AG04449 (cell line): ENCODE measurements around the gene HDAC4.

Experiments
- CTCF ChIA-PET: fragments of 350-600 bp; formaldehyde crosslinking; extraction: SDS; loops from one replicate; lab custom pipeline; 2021; ENCODE audit warnings: antibody characterized with exemption; lab: Yijun Ruan, JAX
- POLR2A ChIA-PET: fragments of 400-600, 350-600 bp; formaldehyde crosslinking; extraction: SDS; loops from one replicate; lab custom pipeline; 2020; ENCODE audit warnings: antibody characterized with exemption, inconsistent platforms; lab: Yijun Ruan, JAX
- DNase-seq: peaks from one replicate; pipeline ENCODE4 v3.0.0-alpha.2; 2010; ENCODE audit warnings: low read depth, low spot score
- H3K4me3 ChIP-seq: 2 replicates; pipeline ENCODE4 v1.5.1; 2011; ENCODE audit warnings: low read depth, mild to moderate bottlenecking, control low read depth, low read length
- TF ChIP-seq, protein P1 (sequence below): IDR thresholded peaks from one replicate; pipeline ENCODE4 v1.5.1; 2011; ENCODE audit warnings: mild to moderate bottlenecking, moderate library complexity, low read length, control low read depth, inconsistent platforms; ENCODE audit not compliant: insufficient read depth; ENCODE audit errors: missing control alignments

The HDAC4 gene

DNA sequence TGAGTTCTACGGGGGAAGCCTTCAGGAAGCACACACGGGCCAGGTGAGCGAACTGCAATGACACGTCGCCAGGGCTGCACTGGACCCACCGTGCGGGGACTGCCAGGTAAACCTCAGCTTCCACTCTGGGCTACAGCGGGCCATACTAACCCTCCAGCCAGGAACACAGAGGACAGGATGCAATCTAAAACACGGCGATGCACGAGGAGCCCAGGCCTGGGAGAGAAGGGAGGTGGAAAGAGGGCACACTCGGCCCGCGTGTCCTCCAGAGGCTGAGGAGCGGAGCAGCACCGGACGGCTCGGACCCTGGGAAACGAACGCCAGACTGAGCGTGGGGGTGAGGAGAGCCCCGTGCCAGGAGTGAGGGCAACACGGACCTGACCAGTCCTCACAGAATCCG is 69.3 kb downstream of the HDAC4 start:
- TF ChIP-seq, protein P1, sequence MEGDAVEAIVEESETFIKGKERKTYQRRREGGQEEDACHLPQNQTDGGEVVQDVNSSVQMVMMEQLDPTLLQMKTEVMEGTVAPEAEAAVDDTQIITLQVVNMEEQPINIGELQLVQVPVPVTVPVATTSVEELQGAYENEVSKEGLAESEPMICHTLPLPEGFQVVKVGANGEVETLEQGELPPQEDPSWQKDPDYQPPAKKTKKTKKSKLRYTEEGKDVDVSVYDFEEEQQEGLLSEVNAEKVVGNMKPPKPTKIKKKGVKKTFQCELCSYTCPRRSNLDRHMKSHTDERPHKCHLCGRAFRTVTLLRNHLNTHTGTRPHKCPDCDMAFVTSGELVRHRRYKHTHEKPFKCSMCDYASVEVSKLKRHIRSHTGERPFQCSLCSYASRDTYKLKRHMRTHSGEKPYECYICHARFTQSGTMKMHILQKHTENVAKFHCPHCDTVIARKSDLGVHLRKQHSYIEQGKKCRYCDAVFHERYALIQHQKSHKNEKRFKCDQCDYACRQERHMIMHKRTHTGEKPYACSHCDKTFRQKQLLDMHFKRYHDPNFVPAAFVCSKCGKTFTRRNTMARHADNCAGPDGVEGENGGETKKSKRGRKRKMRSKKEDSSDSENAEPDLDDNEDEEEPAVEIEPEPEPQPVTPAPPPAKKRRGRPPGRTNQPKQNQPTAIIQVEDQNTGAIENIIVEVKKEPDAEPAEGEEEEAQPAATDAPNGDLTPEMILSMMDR = no peak
- ChIA-PET CTCF (interaction anchor here (1.2 kb wide), 1 partner anchor 24 kb away, joined by 3 read pairs; no protein-coding TSS in a partner anchor), POLR2A (no interaction called here)
- no peak for DNase-seq
- H3K4me3 ChIP-seq = no peak overlapping the region

DNA sequence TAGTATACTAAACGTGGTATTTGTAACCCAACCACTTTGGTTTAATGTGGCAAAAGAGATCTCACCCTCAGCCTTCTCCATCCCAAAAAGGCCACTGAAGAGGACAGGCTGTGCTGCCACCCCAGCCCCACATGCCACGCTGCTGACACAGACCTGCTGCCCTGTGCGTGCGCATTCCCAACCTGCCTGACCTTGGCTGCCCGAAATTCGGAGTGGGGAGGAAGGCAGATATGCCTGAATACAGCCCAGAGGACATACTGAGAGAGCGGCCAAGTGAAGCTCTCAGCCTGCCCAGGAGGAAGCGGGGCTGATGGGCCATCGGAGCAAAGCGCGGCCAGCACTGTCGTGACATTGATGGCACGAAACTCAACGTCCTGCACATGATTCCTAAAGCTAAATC is 70.0 kb downstream of the HDAC4 start:
- no peak for DNase-seq
- CTCF ChIA-PET = no interaction called here

DNA sequence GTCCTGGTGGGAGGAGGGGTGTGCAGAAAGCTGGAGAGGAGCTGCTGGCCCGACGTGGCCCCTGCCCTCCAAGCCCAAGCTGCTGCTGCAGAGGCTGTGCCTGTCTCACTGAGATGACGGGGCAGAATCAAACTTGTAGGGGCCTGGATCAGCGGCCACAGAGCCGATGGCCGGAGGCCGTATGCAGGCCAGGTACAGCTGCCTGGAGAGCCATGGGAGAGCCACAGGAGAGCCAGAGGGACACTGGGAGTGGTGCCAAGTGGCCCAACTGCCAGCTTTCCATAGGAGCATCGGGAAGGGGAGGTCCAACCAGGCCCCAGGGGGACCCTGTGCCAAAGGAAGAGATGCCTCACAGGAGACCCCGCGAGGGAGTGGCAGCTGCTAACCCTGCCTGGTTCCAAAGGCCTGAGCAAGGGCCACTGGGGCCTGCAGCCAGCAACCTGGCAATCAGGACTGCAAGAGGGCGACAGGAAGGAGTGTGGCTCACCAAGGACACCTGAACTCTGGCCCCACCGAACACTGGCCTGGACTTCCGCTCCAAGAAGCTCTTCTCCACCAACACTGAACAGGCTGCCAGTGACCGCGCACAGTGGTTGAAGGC is 70.7 kb downstream of the HDAC4 start:
- ChIA-PET POLR2A (no interaction called here), CTCF (no interaction called here)
- H3K4me3 ChIP-seq = no peak overlapping the region
- TF ChIP-seq, protein P1 = no peak
- no peak for DNase-seq

More for the DNA sequence above, 70.0 kb downstream of the HDAC4 start:
- POLR2A ChIA-PET = no interaction called here
- TF ChIP-seq, protein P1 = no peak
- H3K4me3 ChIP-seq = no peak overlapping the region

DNA sequence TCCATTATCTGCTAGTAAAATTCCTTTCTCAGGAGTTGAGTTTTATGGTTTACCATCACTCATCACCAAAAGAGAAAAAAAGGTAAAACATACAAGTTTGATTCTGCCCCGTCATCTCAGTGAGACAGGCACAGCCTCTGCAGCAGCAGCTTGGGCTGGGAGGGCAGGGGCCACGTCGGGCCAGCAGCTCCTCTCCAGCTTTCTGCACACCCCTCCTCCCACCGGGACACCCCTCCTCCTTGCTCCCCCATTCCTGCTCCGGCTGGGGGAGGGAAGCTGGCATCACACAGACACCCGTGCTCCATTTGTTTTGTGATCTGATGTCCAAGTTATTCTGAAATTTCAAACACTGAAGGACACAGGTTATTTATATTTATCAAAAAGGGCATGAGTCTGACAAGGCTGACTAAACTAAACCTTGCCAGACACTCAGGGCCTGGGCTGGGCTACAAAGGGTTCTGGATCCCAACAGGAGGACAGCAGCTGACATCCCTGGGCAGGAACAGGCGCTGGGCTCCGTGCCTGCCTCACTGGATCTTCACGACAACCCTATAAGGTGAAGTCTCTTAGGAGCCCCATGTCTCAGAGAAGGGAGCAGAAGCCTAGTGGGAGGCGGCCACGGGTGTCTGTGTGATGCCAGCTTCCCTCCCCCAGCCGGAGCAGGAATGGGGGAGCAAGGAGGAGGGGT is 71.4 kb downstream of the HDAC4 start:
- ChIA-PET CTCF (interaction anchor here (1.3 kb wide), 1 partner anchor 15 kb away, joined by 3 read pairs; no protein-coding TSS in a partner anchor), POLR2A (no interaction called here)
- H3K4me3 ChIP-seq = no peak overlapping the region
- no peak for DNase-seq
- TF ChIP-seq, protein P1 = no peak

DNA sequence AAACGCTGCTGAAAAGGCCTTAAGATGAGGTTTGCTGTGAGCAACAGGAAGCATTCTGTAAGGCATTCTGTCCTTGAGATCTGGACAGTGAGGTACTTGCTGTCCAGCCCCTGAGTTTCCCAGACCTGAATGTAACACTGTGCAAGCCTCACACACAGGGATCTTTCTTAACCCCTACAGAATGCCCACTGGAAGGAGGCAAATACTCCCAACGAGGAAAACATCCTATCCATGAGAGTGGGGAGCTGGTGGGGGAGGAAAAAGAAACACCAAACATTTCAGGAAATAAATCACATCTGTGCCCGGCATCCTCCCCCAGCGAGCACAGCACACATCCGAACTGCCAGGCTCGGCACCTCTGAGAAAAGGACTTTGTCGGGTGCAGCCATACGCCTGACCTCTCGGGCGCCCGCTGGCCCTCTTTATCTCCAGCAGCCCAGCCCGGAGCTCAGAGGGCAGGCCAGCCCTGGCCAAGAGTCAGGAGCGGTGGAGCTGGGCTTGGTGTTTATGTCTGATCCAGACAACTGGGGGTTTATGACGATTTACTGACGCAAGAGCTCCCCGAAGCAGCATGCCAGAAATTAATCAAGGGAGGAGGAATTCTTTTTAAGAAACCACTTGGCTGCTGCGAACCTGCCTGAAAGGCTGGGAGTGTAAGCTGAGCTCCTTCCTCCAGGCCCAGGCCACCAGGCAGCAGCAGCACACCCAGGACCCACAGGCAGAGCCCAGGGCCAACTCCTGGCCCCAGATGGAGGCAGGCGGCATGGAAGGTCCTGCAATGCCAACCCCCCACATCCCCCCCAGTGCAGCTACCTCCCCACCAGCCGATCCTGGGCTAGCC is 72.2 kb downstream of the HDAC4 start:
- ChIA-PET POLR2A (no interaction called here), CTCF (interaction anchor here (0.6 to 1.3 kb wide), 5 partner anchors 10 to 668 kb away, joined by 3 to 4 read pairs (median 3); no protein-coding TSS in a partner anchor)
- no peak overlapping the region for H3K4me3 ChIP-seq
- TF ChIP-seq, protein P1 = peak; percentile 15
- DNase-seq = peak; percentile 81
